ENCODE measurements around the gene CDC73. TPM values are rescaled to one million over a fixed set of nuclear protein-coding genes. Genes with fewer than 3 reads are reported as not detected.

CDC73 gene
- total RNA-seq, 1 donor from 2014 or later: 50.5 TPM

DNA sequence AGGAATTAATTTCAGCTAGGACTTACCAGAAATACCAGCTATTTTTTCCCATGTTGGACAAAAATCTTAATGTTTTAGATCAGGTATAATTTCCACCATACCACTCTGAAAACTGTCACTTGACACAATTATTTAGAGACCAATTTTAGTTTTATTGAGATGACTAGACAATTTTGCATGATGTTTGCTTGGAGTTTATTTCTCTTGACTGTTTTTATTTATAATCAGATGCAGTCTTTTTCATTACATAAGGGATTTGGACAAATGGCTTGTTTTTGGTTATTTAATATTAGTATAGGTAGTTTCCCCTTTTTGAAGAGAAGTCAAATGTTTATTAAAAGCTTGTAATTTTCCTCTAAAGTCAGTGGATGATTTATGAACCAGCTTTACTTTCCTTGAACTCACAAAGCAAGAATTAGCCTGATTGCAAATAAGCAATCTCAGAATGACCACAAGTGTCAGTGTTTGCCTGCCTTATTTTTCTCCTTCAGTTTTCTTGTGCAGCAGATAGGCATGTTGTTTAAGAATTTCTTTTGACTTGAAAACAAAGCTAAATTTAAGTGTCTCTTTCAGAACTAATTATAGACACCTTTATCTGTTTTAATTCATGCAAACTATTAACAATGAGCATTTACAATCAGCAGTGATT, 68.4 kb downstream of the CDC73 start:
- TF ChIP-seq, protein P1, sequence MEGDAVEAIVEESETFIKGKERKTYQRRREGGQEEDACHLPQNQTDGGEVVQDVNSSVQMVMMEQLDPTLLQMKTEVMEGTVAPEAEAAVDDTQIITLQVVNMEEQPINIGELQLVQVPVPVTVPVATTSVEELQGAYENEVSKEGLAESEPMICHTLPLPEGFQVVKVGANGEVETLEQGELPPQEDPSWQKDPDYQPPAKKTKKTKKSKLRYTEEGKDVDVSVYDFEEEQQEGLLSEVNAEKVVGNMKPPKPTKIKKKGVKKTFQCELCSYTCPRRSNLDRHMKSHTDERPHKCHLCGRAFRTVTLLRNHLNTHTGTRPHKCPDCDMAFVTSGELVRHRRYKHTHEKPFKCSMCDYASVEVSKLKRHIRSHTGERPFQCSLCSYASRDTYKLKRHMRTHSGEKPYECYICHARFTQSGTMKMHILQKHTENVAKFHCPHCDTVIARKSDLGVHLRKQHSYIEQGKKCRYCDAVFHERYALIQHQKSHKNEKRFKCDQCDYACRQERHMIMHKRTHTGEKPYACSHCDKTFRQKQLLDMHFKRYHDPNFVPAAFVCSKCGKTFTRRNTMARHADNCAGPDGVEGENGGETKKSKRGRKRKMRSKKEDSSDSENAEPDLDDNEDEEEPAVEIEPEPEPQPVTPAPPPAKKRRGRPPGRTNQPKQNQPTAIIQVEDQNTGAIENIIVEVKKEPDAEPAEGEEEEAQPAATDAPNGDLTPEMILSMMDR (conservative IDR thresholded peaks at IDR 0.05): peak; percentile 58
- no peaks in the 10 kb centered on the region for H3K27me3 Mint-ChIP-seq (ENCODE audit: low read depth)
- H3K27ac Mint-ChIP-seq (ENCODE audit: unreplicated experiment): no peak overlapping the region

DNA sequence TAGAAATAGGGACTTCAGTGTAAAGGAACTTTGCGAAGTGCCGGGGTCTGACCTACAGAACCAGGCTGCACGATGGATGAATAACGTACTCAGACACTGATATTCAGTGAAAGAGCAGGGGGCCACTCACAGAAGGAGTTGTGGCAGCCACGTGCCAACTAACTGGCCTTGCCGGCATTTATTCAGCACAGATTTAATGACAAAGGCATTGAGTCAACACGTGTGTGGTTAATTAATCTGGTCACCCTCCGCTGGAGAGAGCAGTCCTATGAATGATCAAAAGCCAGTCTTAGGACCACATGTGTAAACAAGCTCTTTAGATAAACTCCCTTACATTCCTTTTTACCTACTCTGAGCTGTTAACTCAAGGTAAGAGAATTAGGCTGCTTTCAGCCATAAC, 70.8 kb downstream of the CDC73 start:
- H3K27me3 Mint-ChIP-seq (ENCODE audit: low read depth): no peaks in the 10 kb centered on the region
- TF ChIP-seq, protein P1 (conservative IDR thresholded peaks at IDR 0.05): no peak
- no peak overlapping the region for H3K4me3 Mint-ChIP-seq
- peaks cover 8% of the 10 kb centered on the region for H3K9me3 Mint-ChIP-seq
- H3K36me3 Mint-ChIP-seq (ENCODE audit: low read depth): peaks cover 25% of the 10 kb centered on the region
- no peak overlapping the region for H3K27ac Mint-ChIP-seq (ENCODE audit: unreplicated experiment)
- DNase-seq (ENCODE audit: low read depth, low spot score): no peak
- peaks cover 9% of the 10 kb centered on the region for H3K4me1 Mint-ChIP-seq

More for the DNA sequence above, 68.4 kb downstream of the CDC73 start:
- peaks cover 3% of the 10 kb centered on the region for H3K9me3 Mint-ChIP-seq
- peaks cover 32% of the 10 kb centered on the region for H3K4me1 Mint-ChIP-seq
- no peak overlapping the region for H3K4me3 Mint-ChIP-seq
- DNase-seq (ENCODE audit: low read depth, low spot score): no peak
- H3K36me3 Mint-ChIP-seq (ENCODE audit: low read depth): peaks cover 25% of the 10 kb centered on the region

DNA sequence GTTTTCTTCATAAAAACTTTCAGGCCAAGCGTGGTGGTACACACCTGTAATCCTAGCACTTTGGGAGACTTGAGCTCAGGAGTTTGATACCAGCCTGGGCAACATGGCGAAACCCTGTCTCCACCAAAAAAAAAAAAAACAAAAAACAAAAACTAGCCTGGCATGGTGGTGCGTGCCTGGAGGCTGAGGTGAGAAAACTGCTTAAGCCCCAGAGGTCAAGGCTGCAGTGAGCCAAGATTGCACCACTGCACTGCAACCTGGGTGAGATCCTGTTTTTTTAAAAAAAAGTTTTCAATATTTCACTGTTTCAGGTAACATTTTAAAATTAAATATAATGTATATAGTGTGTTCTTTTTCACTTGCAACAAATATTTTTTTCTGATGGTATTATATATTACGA, 78.1 kb downstream of the CDC73 start:
- Mint-ChIP-seq H3K4me1 (no peaks in the 10 kb centered on the region), H3K9me3 (peaks cover 5% of the 10 kb centered on the region), H3K27me3 (ENCODE audit: low read depth) (no peaks in the 10 kb centered on the region), H3K27ac (ENCODE audit: unreplicated experiment) (no peak overlapping the region), H3K36me3 (ENCODE audit: low read depth) (peaks cover 5% of the 10 kb centered on the region), H3K4me3 (no peak overlapping the region)
- TF ChIP-seq, protein P1 (conservative IDR thresholded peaks at IDR 0.05): no peak
- DNase-seq (ENCODE audit: low read depth, low spot score): no peak

DNA sequence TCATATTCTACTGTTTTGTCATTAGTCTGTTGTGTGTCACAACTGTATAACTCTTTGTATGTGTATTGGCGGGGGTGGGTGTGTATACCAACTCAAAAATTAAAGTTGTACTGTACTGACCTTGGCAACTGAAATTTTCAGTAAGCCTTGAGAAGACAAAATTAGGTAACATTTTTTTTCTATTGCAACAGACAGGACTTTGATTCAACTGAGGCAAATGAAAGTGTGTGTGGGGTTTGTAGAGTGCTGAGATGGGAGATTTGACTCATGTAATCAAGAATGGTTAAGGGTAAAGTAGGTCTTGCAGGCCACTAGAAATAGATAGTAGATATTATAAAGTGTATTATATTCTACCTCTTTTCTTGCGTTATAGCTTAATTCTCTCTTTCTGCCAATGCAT, 79.2 kb downstream of the CDC73 start:
- no peak for DNase-seq (ENCODE audit: low read depth, low spot score)
- H3K4me3 Mint-ChIP-seq: no peak overlapping the region
- H3K27ac Mint-ChIP-seq (ENCODE audit: unreplicated experiment): no peak overlapping the region
- H3K9me3 Mint-ChIP-seq: peaks cover 8% of the 10 kb centered on the region
- TF ChIP-seq, protein P1 (conservative IDR thresholded peaks at IDR 0.05): no peak
- H3K27me3 Mint-ChIP-seq (ENCODE audit: low read depth): no peaks in the 10 kb centered on the region
- no peaks in the 10 kb centered on the region for H3K4me1 Mint-ChIP-seq
- peaks cover 14% of the 10 kb centered on the region for H3K36me3 Mint-ChIP-seq (ENCODE audit: low read depth)

DNA sequence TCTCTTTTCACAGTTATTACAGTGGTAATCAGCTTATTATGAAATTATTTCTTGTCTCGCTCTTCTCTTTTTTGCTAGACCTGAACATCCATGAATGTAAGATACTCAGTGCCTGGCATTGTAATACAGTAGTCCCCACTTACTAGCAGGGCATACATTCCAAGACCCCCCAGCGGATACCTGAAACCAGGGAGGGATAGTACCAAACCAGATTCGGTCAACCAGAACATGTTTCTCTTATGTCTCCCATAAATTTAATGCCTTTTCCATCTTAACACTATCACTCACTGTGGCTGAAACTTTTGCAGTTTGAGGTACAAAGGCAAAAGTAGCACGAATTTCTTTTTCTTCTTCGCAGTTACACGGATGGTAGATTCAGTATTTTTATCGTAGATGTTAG, 89.2 kb downstream of the CDC73 start:
- DNase-seq (ENCODE audit: low read depth, low spot score): no peak
- peaks cover 12% of the 10 kb centered on the region for H3K4me1 Mint-ChIP-seq
- no peak overlapping the region for H3K27ac Mint-ChIP-seq (ENCODE audit: unreplicated experiment)
- H3K9me3 Mint-ChIP-seq: peaks cover 32% of the 10 kb centered on the region
- peaks cover 70% of the 10 kb centered on the region for H3K36me3 Mint-ChIP-seq (ENCODE audit: low read depth)
- H3K27me3 Mint-ChIP-seq (ENCODE audit: low read depth): no peaks in the 10 kb centered on the region
- TF ChIP-seq, protein P1 (conservative IDR thresholded peaks at IDR 0.05): no peak
- no peak overlapping the region for H3K4me3 Mint-ChIP-seq

Data from neural crest cell (in vitro differentiated cells).